A549 (cell line): Measurements from ENCODE around the gene RRP12. TPM values are rescaled to one million over a fixed set of nuclear protein-coding genes. Genes with fewer than 3 reads are reported as not detected.

ENCODE experiments used
- ATAC-seq, 2 experiments: fragments of 200-7000 bp in 1 of 2; fragments of >200 bp in 1 of 2; cut with Nextera tagmentation in 1 of 2; cut with Tn5 transposase in 1 of 2; 3 replicates each; pipeline versions ENCODE4 v1.8.0 to v1.9.1; 2018 to 2020; ENCODE audit warnings: mild to moderate bottlenecking in 1 of 2, moderate library complexity in 1 of 2
- CTCF ChIA-PET: fragments of 300-600 bp; sonication (Branson Sonifier 250); formaldehyde crosslinking; extraction: SDS; loops from one replicate; lab custom pipeline; 2021; ENCODE audit warnings: antibody characterized with exemption, inconsistent platforms; lab: Yijun Ruan, JAX
- POLR2A ChIA-PET: fragments of 350-600 bp; formaldehyde crosslinking; extraction: SDS; loops from one replicate; lab custom pipeline; 2021; ENCODE audit warnings: antibody characterized with exemption, inconsistent platforms; lab: Yijun Ruan, JAX
- DNase-seq, 2 experiments: peaks; one replicate each; pipeline versions ENCODE4 v3.0.0 to v3.0.0-alpha.2; 2011 to 2016; ENCODE audit warnings: low read depth in 1 of 2, low spot score in 1 of 2
- FAIRE-seq: peaks from 2 replicates; lab custom pipeline; 2011; peaks lifted over from hg19 to GRCh38; lab: Jason Lieb, UNC
- H3K27ac ChIP-seq, 2 experiments: fragments of >200 bp; sonication (Bioruptor Twin); formaldehyde crosslinking; 3 replicates each; pipeline ENCODE4 v1.5.1; 2016 to 2017
- H3K4me1 ChIP-seq: fragments of >200 bp; sonication (Bioruptor Twin); formaldehyde crosslinking; 3 replicates; pipeline ENCODE4 v1.6.1; 2016
- H3K4me2 ChIP-seq: fragments of >200 bp; sonication (Bioruptor Twin); formaldehyde crosslinking; 3 replicates; pipeline ENCODE4 v1.6.1; 2016
- H3K4me3 ChIP-seq: fragments of >200 bp; sonication (Bioruptor Twin); formaldehyde crosslinking; 3 replicates; pipeline ENCODE4 v1.5.1; 2016
- H3K9me3 ChIP-seq: fragments of >200 bp; sonication (Bioruptor Twin); formaldehyde crosslinking; 3 replicates; pipeline ENCODE4 v1.6.1; 2016
- CBX2 ChIP-seq: fragments of 200-600 bp; sonication (generic); IDR thresholded peaks from 2 replicates; pipeline ENCODE4 v1.6.1; 2016; ENCODE audit warnings: low read depth, mild to moderate bottlenecking, borderline replicate concordance
- CBX8 ChIP-seq: fragments of 200-600 bp; sonication (generic); IDR thresholded peaks from 2 replicates; pipeline ENCODE4 v1.6.1; 2016
- CEBPB ChIP-seq, 2 experiments: fragments of >200 bp in 1 of 2; sonication (Bioruptor Twin) in 1 of 2; formaldehyde crosslinking in 1 of 2; IDR thresholded peaks; 2 replicates each; pipeline ENCODE4 v1.6.1; 2012 to 2016
- CHD2 ChIP-seq: fragments of 150-350 bp; IDR thresholded peaks from 2 replicates; pipeline ENCODE4 v1.6.1; 2014; ENCODE audit warnings: low read length; ENCODE audit not compliant: partially characterized antibody
- EHMT2 ChIP-seq: fragments of 200-600 bp; sonication (generic); IDR thresholded peaks from 2 replicates; pipeline ENCODE4 v1.6.1; 2016; ENCODE audit warnings: antibody characterized with exemption, low read depth, mild to moderate bottlenecking, moderate library complexity
- EP300 ChIP-seq, 2 experiments: fragments of >200 bp; sonication (Bioruptor Twin); formaldehyde crosslinking; IDR thresholded peaks; 2 replicates in 1 of 2; 3 replicates in 1 of 2; pipeline ENCODE4 v1.6.1; 2016 to 2017
- HDAC2 ChIP-seq: fragments of 200-600 bp; sonication (generic); IDR thresholded peaks from 2 replicates; pipeline ENCODE4 v1.6.1; 2016
- HEYL ChIP-seq: fragments of 250-450 bp; sonication (Bioruptor Pico); IDR thresholded peaks from 2 replicates; pipeline ENCODE4 v1.8.0; 2021; ENCODE audit warnings: mild to moderate bottlenecking, moderate library complexity
- HOXA7 ChIP-seq: fragments of 250-450 bp; sonication (Bioruptor Pico); IDR thresholded peaks from 2 replicates; pipeline ENCODE4 v1.5.0; 2020; ENCODE audit warnings: mild to moderate bottlenecking, moderate library complexity
- JUN ChIP-seq, 2 experiments: fragments of >200 bp; sonication (Bioruptor Twin); formaldehyde crosslinking; IDR thresholded peaks; 2 replicates in 1 of 2; 3 replicates in 1 of 2; pipeline ENCODE4 v1.6.1; 2016 to 2017
- MAZ ChIP-seq: fragments of 150-350 bp; IDR thresholded peaks from 2 replicates; pipeline ENCODE4 v1.6.1; 2014; ENCODE audit warnings: antibody characterized with exemption, low read depth, low read length, borderline replicate concordance
- MYC ChIP-seq: IDR thresholded peaks from 2 replicates; pipeline ENCODE4 v1.6.1; 2012; ENCODE audit warnings: mild to moderate bottlenecking, inconsistent platforms, low read length, improper control_type of control experiment, borderline replicate concordance
- NFE2L2 ChIP-seq: fragments of 150-350 bp; conservative IDR thresholded peaks from 2 replicates; pipeline ENCODE4 v1.6.1; 2014; ENCODE audit warnings: low read length
- PHF8 ChIP-seq: fragments of 200-600 bp; sonication (generic); IDR thresholded peaks from 2 replicates; pipeline ENCODE4 v1.6.1; 2016; ENCODE audit warnings: low read depth, mild to moderate bottlenecking, antibody characterized with exemption, moderate library complexity, borderline replicate concordance
- RFX5 ChIP-seq: fragments of 450-650 bp; IDR thresholded peaks from 2 replicates; pipeline ENCODE4 v1.7.1; 2014; ENCODE audit warnings: antibody characterized with exemption, mild to moderate bottlenecking, moderate library complexity
- SMC3 ChIP-seq: fragments of >200 bp; sonication (Bioruptor Twin); formaldehyde crosslinking; IDR thresholded peaks from 3 replicates; pipeline ENCODE4 v1.6.1; 2018; ENCODE audit warnings: inconsistent platforms
- TFCP2L1 ChIP-seq: fragments of 250-450 bp; sonication (Bioruptor Pico); IDR thresholded peaks from 2 replicates; pipeline ENCODE4 v1.5.0; 2021; ENCODE audit warnings: mild to moderate bottlenecking
- ZFP36 ChIP-seq: fragments of 450-650 bp; IDR thresholded peaks from 2 replicates; pipeline ENCODE4 v1.6.1; 2014; ENCODE audit warnings: borderline replicate concordance; ENCODE audit not compliant: partially characterized antibody
- ZSCAN20 ChIP-seq: fragments of 250-450 bp; sonication (Bioruptor Pico); IDR thresholded peaks from 2 replicates; pipeline ENCODE4 v1.8.0; 2022; ENCODE audit warnings: mild to moderate bottlenecking, moderate library complexity
- WGBS: methylation state at CpG from one replicate; pipeline ENCODE4 v1.1.6; 2017; ENCODE audit errors: missing lambda C conversion rate; 5-methylcytosine and 5-hydroxymethylcytosine counted together
- polyA plus RNA-seq, 4 experiments: library from polyadenylated mRNA; depleted of rRNA in 3 of 4; stranded (reverse); fragments of >200 nt; fragmentation: RNase III in 1 of 4; extraction: RNeasy Plus Mini Kit Qiagen cat#74134 plus additional on column Dnase treatment in 1 of 4; gene quantifications; 2 replicates in 3 of 4; 3 replicates in 1 of 4; pipeline ENCODE4 v1.2.3, GENCODE V29; 2011 to 2017
- TF ChIP-seq, protein P1 (sequence below): IDR thresholded peaks from 2 replicates; pipeline ENCODE4 v1.6.1; 2012
- TF ChIP-seq, protein P2 (sequence below): fragments of 250-450 bp; sonication (Bioruptor Pico); IDR thresholded peaks from 2 replicates; pipeline ENCODE4 v1.5.0; 2021; ENCODE audit warnings: mild to moderate bottlenecking, moderate library complexity, borderline replicate concordance
- TF ChIP-seq, protein P3 (sequence below): fragments of >200 bp; sonication (Bioruptor Twin); formaldehyde crosslinking; IDR thresholded peaks from 3 replicates; pipeline ENCODE4 v1.6.1; 2016
- TF ChIP-seq, protein P4 (sequence below): fragments of 200-600 bp; sonication (generic); IDR thresholded peaks from 2 replicates; pipeline ENCODE4 v1.6.1; 2016; ENCODE audit warnings: antibody characterized with exemption, mild to moderate bottlenecking, moderate library complexity
- TF ChIP-seq, protein P5 (sequence below): fragments of 150-350 bp; IDR thresholded peaks from 2 replicates; pipeline ENCODE4 v1.6.1; 2014; ENCODE audit warnings: low read depth, mild to moderate bottlenecking, low read length

Gene RRP12
- polyA plus RNA-seq, 2 of the 4 experiments (the other 2 are of a cell fraction) = 37.9 to 40.8 TPM

DNA sequence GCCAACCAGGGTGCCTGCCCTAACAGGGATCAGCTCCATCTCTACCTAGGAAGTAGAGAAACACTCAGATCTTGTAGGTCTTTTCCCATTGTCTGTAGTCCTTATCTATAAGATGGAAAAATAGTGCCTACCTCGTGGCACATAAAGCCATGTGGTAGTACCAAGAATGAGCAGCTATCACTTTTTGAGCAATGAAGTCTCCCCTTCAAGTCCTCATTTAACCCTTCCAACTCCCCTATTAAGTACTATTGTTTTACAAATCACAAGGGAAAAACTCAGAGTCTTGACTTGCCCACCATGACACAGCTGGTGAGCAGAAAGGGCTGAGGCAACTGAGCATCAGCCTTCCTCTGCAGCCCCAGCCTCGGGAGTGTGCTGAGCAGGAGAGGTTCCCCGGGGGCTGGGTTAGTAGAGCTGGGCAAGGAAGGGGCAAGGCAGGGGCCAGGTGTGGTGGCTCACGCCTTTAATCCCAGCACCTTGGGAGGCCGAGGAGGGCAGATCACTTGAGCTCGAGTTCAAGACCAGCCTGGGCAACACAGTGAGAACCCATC lies 69.9 kb downstream of the RRP12 start:
- whole genome bisulfite sequencing = 92% methylated on average over 6 of the region's 6 CpGs
- ATAC-seq = no peak
- no peak overlapping the region for H3K27ac ChIP-seq
- POLR2A ChIA-PET = interaction anchor here (0.6 kb wide), 1 partner anchor 94 kb away, joined by 3 read pairs; no protein-coding TSS in a partner anchor
- H3K9me3 ChIP-seq = no peaks in the 10 kb centered on the region
- no peak for DNase-seq
- CTCF ChIA-PET = interaction anchor here (0.6 to 2.2 kb wide), 4 partner anchors 9 to 53 kb away, joined by 5 to 10 read pairs (median 6); no protein-coding TSS in a partner anchor
- H3K4me2 ChIP-seq = no peak overlapping the region
- no peak overlapping the region for H3K4me3 ChIP-seq
- peaks cover 48% of the 10 kb centered on the region for H3K4me1 ChIP-seq
- TF ChIP-seq JUN (IDR thresholded peaks at IDR 0.05) = no peak
- TF ChIP-seq MAZ = no peak
- no peak for TF ChIP-seq HDAC2
- TF ChIP-seq MYC = no peak
- TF ChIP-seq HOXA7 = no peak
- no peak for TF ChIP-seq ZSCAN20 (CRISPR knock-in tag)
- TF ChIP-seq CEBPB (IDR thresholded peaks at IDR 0.05) = no peak
- no peak for TF ChIP-seq ZFP36
- TF ChIP-seq NFE2L2 = no peak
- TF ChIP-seq EP300 (IDR thresholded peaks at IDR 0.05) = no peak
- no peak for FAIRE-seq

DNA sequence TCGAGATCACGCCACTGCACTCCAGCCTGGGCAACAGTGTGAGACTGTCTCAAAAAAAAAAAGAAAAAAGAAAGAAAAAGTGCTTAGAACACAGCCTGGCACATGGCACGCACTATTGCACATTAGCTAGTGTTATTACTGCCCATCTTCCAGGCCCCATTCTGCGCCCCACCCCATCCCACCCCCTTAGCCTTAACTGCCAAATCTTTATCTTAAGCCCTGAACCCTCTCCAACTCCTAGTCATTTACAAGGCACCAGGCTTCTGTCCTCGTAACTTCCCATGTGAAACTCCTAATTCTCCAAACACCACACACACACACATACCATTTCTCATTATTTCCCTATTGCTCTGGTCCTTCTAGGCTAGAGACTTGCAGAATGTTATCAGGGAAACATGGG lies 71.4 kb downstream of the RRP12 start:
- POLR2A ChIA-PET = no interaction called here
- CTCF ChIA-PET = interaction anchor here (1.7 kb wide), 1 partner anchor 38 kb away, joined by 4 read pairs; the partner anchor contains the start of gene ARHGAP19
- no peaks in the 10 kb centered on the region for H3K9me3 ChIP-seq
- H3K4me2 ChIP-seq = no peak overlapping the region
- FAIRE-seq = no peak
- TF ChIP-seq NFE2L2 = no peak
- TF ChIP-seq JUN (IDR thresholded peaks at IDR 0.05) = no peak
- TF ChIP-seq, protein P1, sequence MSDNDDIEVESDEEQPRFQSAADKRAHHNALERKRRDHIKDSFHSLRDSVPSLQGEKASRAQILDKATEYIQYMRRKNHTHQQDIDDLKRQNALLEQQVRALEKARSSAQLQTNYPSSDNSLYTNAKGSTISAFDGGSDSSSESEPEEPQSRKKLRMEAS = no peak
- no peak for TF ChIP-seq SMC3
- no peak for TF ChIP-seq CBX2
- TF ChIP-seq, protein P2, sequence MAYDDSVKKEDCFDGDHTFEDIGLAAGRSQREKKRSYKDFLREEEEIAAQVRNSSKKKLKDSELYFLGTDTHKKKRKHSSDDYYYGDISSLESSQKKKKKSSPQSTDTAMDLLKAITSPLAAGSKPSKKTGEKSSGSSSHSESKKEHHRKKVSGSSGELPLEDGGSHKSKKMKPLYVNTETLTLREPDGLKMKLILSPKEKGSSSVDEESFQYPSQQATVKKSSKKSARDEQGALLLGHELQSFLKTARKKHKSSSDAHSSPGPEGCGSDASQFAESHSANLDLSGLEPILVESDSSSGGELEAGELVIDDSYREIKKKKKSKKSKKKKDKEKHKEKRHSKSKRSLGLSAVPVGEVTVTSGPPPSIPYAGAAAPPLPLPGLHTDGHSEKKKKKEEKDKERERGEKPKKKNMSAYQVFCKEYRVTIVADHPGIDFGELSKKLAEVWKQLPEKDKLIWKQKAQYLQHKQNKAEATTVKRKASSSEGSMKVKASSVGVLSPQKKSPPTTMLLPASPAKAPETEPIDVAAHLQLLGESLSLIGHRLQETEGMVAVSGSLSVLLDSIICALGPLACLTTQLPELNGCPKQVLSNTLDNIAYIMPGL = no peak
- TF ChIP-seq PHF8 = no peak
- TF ChIP-seq EP300 (IDR thresholded peaks at IDR 0.05) = no peak
- TF ChIP-seq, protein P3, sequence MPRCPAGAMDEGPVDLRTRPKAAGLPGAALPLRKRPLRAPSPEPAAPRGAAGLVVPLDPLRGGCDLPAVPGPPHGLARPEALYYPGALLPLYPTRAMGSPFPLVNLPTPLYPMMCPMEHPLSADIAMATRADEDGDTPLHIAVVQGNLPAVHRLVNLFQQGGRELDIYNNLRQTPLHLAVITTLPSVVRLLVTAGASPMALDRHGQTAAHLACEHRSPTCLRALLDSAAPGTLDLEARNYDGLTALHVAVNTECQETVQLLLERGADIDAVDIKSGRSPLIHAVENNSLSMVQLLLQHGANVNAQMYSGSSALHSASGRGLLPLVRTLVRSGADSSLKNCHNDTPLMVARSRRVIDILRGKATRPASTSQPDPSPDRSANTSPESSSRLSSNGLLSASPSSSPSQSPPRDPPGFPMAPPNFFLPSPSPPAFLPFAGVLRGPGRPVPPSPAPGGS = no peak
- TF ChIP-seq TFCP2L1 (CRISPR knock-in tag) = no peak
- TF ChIP-seq CHD2 = no peak
- no peak for TF ChIP-seq CEBPB (IDR thresholded peaks at IDR 0.05)
- TF ChIP-seq, protein P4, sequence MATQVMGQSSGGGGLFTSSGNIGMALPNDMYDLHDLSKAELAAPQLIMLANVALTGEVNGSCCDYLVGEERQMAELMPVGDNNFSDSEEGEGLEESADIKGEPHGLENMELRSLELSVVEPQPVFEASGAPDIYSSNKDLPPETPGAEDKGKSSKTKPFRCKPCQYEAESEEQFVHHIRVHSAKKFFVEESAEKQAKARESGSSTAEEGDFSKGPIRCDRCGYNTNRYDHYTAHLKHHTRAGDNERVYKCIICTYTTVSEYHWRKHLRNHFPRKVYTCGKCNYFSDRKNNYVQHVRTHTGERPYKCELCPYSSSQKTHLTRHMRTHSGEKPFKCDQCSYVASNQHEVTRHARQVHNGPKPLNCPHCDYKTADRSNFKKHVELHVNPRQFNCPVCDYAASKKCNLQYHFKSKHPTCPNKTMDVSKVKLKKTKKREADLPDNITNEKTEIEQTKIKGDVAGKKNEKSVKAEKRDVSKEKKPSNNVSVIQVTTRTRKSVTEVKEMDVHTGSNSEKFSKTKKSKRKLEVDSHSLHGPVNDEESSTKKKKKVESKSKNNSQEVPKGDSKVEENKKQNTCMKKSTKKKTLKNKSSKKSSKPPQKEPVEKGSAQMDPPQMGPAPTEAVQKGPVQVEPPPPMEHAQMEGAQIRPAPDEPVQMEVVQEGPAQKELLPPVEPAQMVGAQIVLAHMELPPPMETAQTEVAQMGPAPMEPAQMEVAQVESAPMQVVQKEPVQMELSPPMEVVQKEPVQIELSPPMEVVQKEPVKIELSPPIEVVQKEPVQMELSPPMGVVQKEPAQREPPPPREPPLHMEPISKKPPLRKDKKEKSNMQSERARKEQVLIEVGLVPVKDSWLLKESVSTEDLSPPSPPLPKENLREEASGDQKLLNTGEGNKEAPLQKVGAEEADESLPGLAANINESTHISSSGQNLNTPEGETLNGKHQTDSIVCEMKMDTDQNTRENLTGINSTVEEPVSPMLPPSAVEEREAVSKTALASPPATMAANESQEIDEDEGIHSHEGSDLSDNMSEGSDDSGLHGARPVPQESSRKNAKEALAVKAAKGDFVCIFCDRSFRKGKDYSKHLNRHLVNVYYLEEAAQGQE = no peak
- TF ChIP-seq, protein P5, sequence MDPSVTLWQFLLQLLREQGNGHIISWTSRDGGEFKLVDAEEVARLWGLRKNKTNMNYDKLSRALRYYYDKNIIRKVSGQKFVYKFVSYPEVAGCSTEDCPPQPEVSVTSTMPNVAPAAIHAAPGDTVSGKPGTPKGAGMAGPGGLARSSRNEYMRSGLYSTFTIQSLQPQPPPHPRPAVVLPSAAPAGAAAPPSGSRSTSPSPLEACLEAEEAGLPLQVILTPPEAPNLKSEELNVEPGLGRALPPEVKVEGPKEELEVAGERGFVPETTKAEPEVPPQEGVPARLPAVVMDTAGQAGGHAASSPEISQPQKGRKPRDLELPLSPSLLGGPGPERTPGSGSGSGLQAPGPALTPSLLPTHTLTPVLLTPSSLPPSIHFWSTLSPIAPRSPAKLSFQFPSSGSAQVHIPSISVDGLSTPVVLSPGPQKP = no peak
- TF ChIP-seq CBX8 = no peak
- no peak for TF ChIP-seq HDAC2
- TF ChIP-seq EHMT2 = no peak
- no peak for TF ChIP-seq RFX5
- no peak for TF ChIP-seq HEYL
- TF ChIP-seq, all 56 proteins: peak for 0
- Histone ChIP-seq H3K4me3 (no peak overlapping the region), H3K27ac (no peak overlapping the region), H3K4me1 (peaks cover 50% of the 10 kb centered on the region)
- ATAC-seq (no peak), DNase-seq (no peak)
- WGBS = 95% methylated on average over 5 of the region's 5 CpGs
